CD4-positive, alpha-beta T cell (primary cell): ENCODE measurements around the gene MGST1. TPM values are rescaled to one million over a fixed set of nuclear protein-coding genes. Genes with fewer than 3 reads are reported as not detected.

Experiments
- ATAC-seq: fragments of 200-7000 bp; cut with Tn5 transposase; one replicate; pipeline ENCODE4 v1.10.0; 2022; ENCODE audit warnings: mild to moderate bottlenecking; ENCODE audit not compliant: poor library complexity
- CTCF ChIA-PET: fragments of 350-600 bp; sonication (Branson Sonifier 250); formaldehyde crosslinking; loops from one replicate; lab custom pipeline; 2021; ENCODE audit warnings: antibody characterized with exemption, inconsistent platforms; lab: Charles Lee
- POLR2A ChIA-PET: fragments of 350-600 bp; sonication (Branson Sonifier 250); formaldehyde crosslinking; loops from one replicate; lab custom pipeline; 2021; ENCODE audit warnings: antibody characterized with exemption, inconsistent platforms; lab: Charles Lee
- DNase-seq, 14 experiments: peaks; one replicate each; pipeline ENCODE4 v3.0.0-alpha.2; 2013 to 2020; ENCODE audit warnings: mixed read lengths in 2 of 14
- H3K27ac ChIP-seq, 2 donors: one replicate each; pipeline versions ENCODE4 v1.5.1 to v1.7.0; 2013; ENCODE audit warnings: low read length in 2 of 2, low read depth in 1 of 2, mild to moderate bottlenecking in 1 of 2
- H3K27me3 ChIP-seq, 2 experiments: 1 replicate in 1 of 2; 2 replicates in 1 of 2; pipeline versions ENCODE4 v1.6.1 to v1.7.0; 2013; ENCODE audit warnings: low read length in 2 of 2, control low read depth in 1 of 2, mild to moderate bottlenecking in 1 of 2, moderate library complexity in 1 of 2; ENCODE audit not compliant: insufficient read depth in 2 of 2, control insufficient read depth in 1 of 2
- H3K36me3 ChIP-seq: one replicate; pipeline ENCODE4 v1.6.1; 2013; ENCODE audit warnings: low read length, control low read depth; ENCODE audit not compliant: insufficient read depth
- H3K4me1 ChIP-seq: one replicate; pipeline ENCODE4 v1.6.1; 2013; ENCODE audit warnings: low read length, control low read depth; ENCODE audit not compliant: insufficient read depth
- H3K4me3 ChIP-seq: one replicate; pipeline ENCODE4 v1.5.1; 2013; ENCODE audit warnings: mild to moderate bottlenecking, low read length, moderate library complexity
- H3K9me3 ChIP-seq, 2 experiments: 1 replicate in 1 of 2; 2 replicates in 1 of 2; pipeline versions ENCODE4 v1.6.1 to v1.7.0; 2013; ENCODE audit warnings: low read length in 2 of 2, mild to moderate bottlenecking in 2 of 2, control low read depth in 1 of 2, moderate library complexity in 1 of 2; ENCODE audit not compliant: control insufficient read depth in 1 of 2, insufficient read depth in 1 of 2
- H3K27ac Mint-ChIP-seq: one replicate; pipeline ENCODE4 v1.8.0; 2020; ENCODE audit warnings: mixed read lengths
- H3K27me3 Mint-ChIP-seq: one replicate; pipeline ENCODE4 v1.8.0; 2021; ENCODE audit warnings: mixed read lengths
- H3K36me3 Mint-ChIP-seq: one replicate; pipeline ENCODE4 v1.8.0; 2021; ENCODE audit warnings: low read depth, mixed read lengths
- H3K4me1 Mint-ChIP-seq: one replicate; pipeline ENCODE4 v1.8.0; 2021; ENCODE audit warnings: low read depth, mixed read lengths
- H3K4me3 Mint-ChIP-seq: one replicate; pipeline ENCODE4 v1.8.0; 2020; ENCODE audit warnings: mild to moderate bottlenecking, mixed read lengths
- H3K9me3 Mint-ChIP-seq: one replicate; pipeline ENCODE4 v1.8.0; 2020; ENCODE audit warnings: mixed read lengths
- CTCF ChIP-seq: fragments of 200-600 bp; IDR thresholded peaks from one replicate; pipeline ENCODE4 v1.8.0; 2022; ENCODE audit warnings: antibody characterized with exemption, mild to moderate bottlenecking
- intact Hi-C, 2 experiments: fragments of 100-400 bp; cut with DNase I in 1 of 2; cut with micrococcal nuclease in 1 of 2; formaldehyde crosslinking; loops; one replicate each; pipeline versions ENCODE4 v1.15.1 to v1.9.0; 2023 to 2025; cut with DNase I, micrococcal nuclease
- total RNA-seq, 174 experiments: library from RNA in 2 of 174; stranded (reverse) in 2 of 174; gene quantifications; one replicate each; pipeline ENCODE4 v1.2.3 and lab custom pipeline; 2021 to 2026

The MGST1 gene
- total RNA-seq, 2 experiments from 2014 or later: 1.4 TPM; not detected in 1

- no peak for TF ChIP-seq CTCF
- H3K4me1 Mint-ChIP-seq: no peaks in the 10 kb centered on the region
- DNase-seq: no peak
- peaks cover 21% of the 10 kb centered on the region for H3K9me3 Mint-ChIP-seq
- H3K9me3 ChIP-seq: peaks cover 0 to 5% of the 10 kb centered on the region in 2 experiments
- H3K4me1 ChIP-seq: no peaks in the 10 kb centered on the region
- CTCF ChIA-PET: no interaction called here
- H3K36me3 ChIP-seq: no peaks in the 10 kb centered on the region
- H3K27ac ChIP-seq: no peak overlapping the region
- H3K36me3 Mint-ChIP-seq: no peaks in the 10 kb centered on the region
- POLR2A ChIA-PET: no interaction called here
- no peak overlapping the region for H3K27ac Mint-ChIP-seq
- no peaks in the 10 kb centered on the region for H3K27me3 ChIP-seq
- ATAC-seq: no peak
- H3K4me3 ChIP-seq: no peak overlapping the region
- no peaks in the 10 kb centered on the region for H3K27me3 Mint-ChIP-seq
- intact Hi-C loops: no loop called here
- no peak overlapping the region for H3K4me3 Mint-ChIP-seq
Measured at GRCh38 chr12:16310934-16311333, 36.5 kb upstream of the MGST1 start.

DNA sequence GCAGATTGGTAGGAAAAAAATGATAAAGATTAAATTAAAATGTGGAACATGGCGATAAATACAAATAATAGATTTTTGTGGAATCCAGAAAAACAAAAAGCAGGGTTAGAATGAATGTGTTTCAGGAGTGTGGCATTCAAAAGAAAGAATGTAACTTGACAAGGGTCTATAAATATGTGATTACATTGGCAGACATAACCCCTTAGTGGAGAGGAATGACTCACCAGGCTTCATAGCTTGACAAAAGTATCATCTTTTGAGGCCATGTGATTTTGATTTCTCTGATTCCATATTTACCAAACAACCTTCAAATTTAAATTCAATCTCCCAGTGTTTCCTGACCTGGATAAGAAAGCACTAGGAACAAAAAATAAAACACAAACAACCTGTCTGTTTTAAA lies 24.4 kb upstream of the MGST1 start:
- no peaks in the 10 kb centered on the region for H3K4me1 Mint-ChIP-seq
- Histone ChIP-seq H3K4me3 (no peak overlapping the region), H3K9me3 (peaks cover 0 to 9% of the 10 kb centered on the region in 2 experiments), H3K27me3 (no peaks in the 10 kb centered on the region), H3K36me3 (no peaks in the 10 kb centered on the region), H3K27ac (no peak overlapping the region), H3K4me1 (no peaks in the 10 kb centered on the region)
- H3K4me3 Mint-ChIP-seq: no peak overlapping the region
- CTCF ChIA-PET: no interaction called here
- H3K36me3 Mint-ChIP-seq: no peaks in the 10 kb centered on the region
- H3K27me3 Mint-ChIP-seq: no peaks in the 10 kb centered on the region
- H3K27ac Mint-ChIP-seq: no peak overlapping the region
- DNase-seq (no peak), ATAC-seq (no peak)
- intact Hi-C loops: no loop called here
- H3K9me3 Mint-ChIP-seq: peaks cover 9% of the 10 kb centered on the region
- POLR2A ChIA-PET: no interaction called here
- TF ChIP-seq CTCF: no peak

DNA sequence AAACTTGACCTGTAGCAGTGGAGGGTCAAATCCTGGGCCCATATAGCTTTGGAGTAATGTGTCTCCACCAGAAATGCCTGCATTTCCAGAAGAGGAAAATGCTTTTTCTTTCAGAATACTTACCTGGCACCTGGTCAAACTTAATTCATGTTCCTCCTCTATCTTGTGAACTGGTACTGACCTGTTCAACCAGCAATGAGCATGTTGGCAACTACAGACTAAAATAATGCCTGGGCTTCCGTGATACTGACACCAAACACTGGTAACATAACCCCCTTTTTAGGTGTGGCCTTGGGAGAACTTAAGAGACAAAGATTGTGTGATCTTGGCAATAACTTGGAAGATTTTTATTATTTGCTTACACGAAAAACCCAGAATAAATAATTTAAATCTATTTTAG lies 23.8 kb upstream of the MGST1 start:
- no peak overlapping the region for H3K4me3 ChIP-seq
- peaks cover 0 to 9% of the 10 kb centered on the region in 2 experiments for H3K9me3 ChIP-seq
- Mint-ChIP-seq H3K27ac (no peak overlapping the region), H3K27me3 (no peaks in the 10 kb centered on the region), H3K4me1 (no peaks in the 10 kb centered on the region), H3K9me3 (peaks cover 7% of the 10 kb centered on the region), H3K4me3 (no peak overlapping the region), H3K36me3 (no peaks in the 10 kb centered on the region)
- intact Hi-C loops: no loop called here
- no peak overlapping the region for H3K27ac ChIP-seq
- TF ChIP-seq CTCF: no peak
- H3K36me3 ChIP-seq: no peaks in the 10 kb centered on the region
- ChIA-PET POLR2A (no interaction called here), CTCF (no interaction called here)
- no peaks in the 10 kb centered on the region for H3K27me3 ChIP-seq
- no peaks in the 10 kb centered on the region for H3K4me1 ChIP-seq
- DNase-seq (no peak), ATAC-seq (no peak)
